ENCODE data around the gene FANK1.
A peak's percentile ranks its signal among the peaks of the same experiment; 100 is the strongest.
"Not testable (repeated sequence)": the region's sequence is repeated elsewhere in the genome, so short reads cannot be mapped to it uniquely, and the experiment has no call there.

The FANK1 gene

GRCh38 chr10:125967533-125967932 is 71.2 kb downstream of the FANK1 start:
- DNase-seq (ENCODE audit: insufficient read length, low spot score) (no peak), FAIRE-seq (no peak)
- no peak for TF ChIP-seq CTCF (IDR thresholded peaks at IDR 0.05; ENCODE audit: insufficient read depth, missing control alignments)

GRCh38 chr10:125970077-125970630 is 73.8 kb downstream of the FANK1 start:
- not testable (repeated sequence) for FAIRE-seq; DNase-seq (ENCODE audit: insufficient read length, low spot score)

GRCh38 chr10:125976960-125977605 is 80.7 kb downstream of the FANK1 start:
- DNase-seq (ENCODE audit: insufficient read length, low spot score) (no peak), FAIRE-seq (no peak)
- no peak for TF ChIP-seq CTCF (IDR thresholded peaks at IDR 0.05; ENCODE audit: insufficient read depth, missing control alignments)

GRCh38 chr10:125979976-125980375 is 83.6 kb downstream of the FANK1 start:
- no peak for DNase-seq (ENCODE audit: insufficient read length, low spot score)
- TF ChIP-seq CTCF (IDR thresholded peaks at IDR 0.05; ENCODE audit: insufficient read depth, missing control alignments): no peak
- FAIRE-seq: no peak

- FAIRE-seq (no peak), DNase-seq (ENCODE audit: insufficient read length, low spot score) (no peak)
- no peak for TF ChIP-seq CTCF (IDR thresholded peaks at IDR 0.05; ENCODE audit: insufficient read depth, missing control alignments)
Observed at GRCh38 chr10:125980521-125981035, 84.2 kb downstream of the FANK1 start.

GRCh38 chr10:125982260-125982948 is 86.0 kb downstream of the FANK1 start:
- FAIRE-seq (no peak), DNase-seq (ENCODE audit: insufficient read length, low spot score) (no peak)
- TF ChIP-seq CTCF (IDR thresholded peaks at IDR 0.05; ENCODE audit: insufficient read depth, missing control alignments): peak; percentile 70

GRCh38 chr10:125983161-125983560 is 86.8 kb downstream of the FANK1 start:
- TF ChIP-seq CTCF (IDR thresholded peaks at IDR 0.05; ENCODE audit: insufficient read depth, missing control alignments): no peak
- no peak for FAIRE-seq
- DNase-seq (ENCODE audit: insufficient read length, low spot score): no peak
